GM12878 (cell line): ENCODE data around the gene GRK5. TPM values are rescaled to one million over a fixed set of nuclear protein-coding genes. Genes with fewer than 3 reads are reported as not detected.

Experiments
- ATAC-seq: fragments of 200-7000 bp; cut with Tn5 transposase; 3 replicates; pipeline ENCODE4 v1.9.1; 2020; ENCODE audit warnings: mild to moderate bottlenecking, moderate library complexity
- BruUV-seq: library from RNA; stranded (reverse); fragments of 400-500 nt; replicated peaks from 2 replicates; lab custom pipeline; 2021; lab: Mats Ljungman, UMichigan
- CTCF ChIA-PET: fragments of 300-600 bp; sonication (Branson Sonifier 250); formaldehyde crosslinking; extraction: SDS; loops from one replicate; lab custom pipeline; 2021; ENCODE audit warnings: inconsistent platforms; lab: Yijun Ruan, JAX
- POLR2A ChIA-PET: fragments of 350-600 bp; formaldehyde crosslinking; extraction: SDS; loops from one replicate; lab custom pipeline; 2021; ENCODE audit warnings: inconsistent platforms; lab: Charles Lee
- RAD21 ChIA-PET: fragments of 300-600 bp; sonication (Branson Sonifier 250); formaldehyde crosslinking; loops from one replicate; lab custom pipeline; 2023; ENCODE audit warnings: antibody characterized with exemption; ENCODE audit not compliant: unreplicated experiment; lab: Charles Lee
- SMC1A ChIA-PET: fragments of 300-600 bp; sonication (Branson Sonifier 250); formaldehyde crosslinking; loops from one replicate; lab custom pipeline; 2023; ENCODE audit not compliant: unreplicated experiment, uncharacterized antibody; lab: Charles Lee
- DNase-seq: peaks from one replicate; pipeline ENCODE4 v3.0.0-alpha.2; 2011; ENCODE audit warnings: low read depth, low spot score
- FAIRE-seq: peaks from 3 replicates; lab custom pipeline; 2011; peaks lifted over from hg19 to GRCh38; lab: Jason Lieb, UNC
- H2AFZ ChIP-seq: 2 replicates; pipeline ENCODE4 v1.6.0; 2011; ENCODE audit warnings: low read depth, low read length, control low read depth; ENCODE audit not compliant: control insufficient read depth
- H3K27ac ChIP-seq: 2 replicates; pipeline ENCODE4 v1.5.1; 2011; ENCODE audit warnings: control low read depth; ENCODE audit not compliant: control insufficient read depth, insufficient read depth
- H3K27me3 ChIP-seq, 2 experiments: replicated peaks in 1 of 2; 2 replicates each; pipeline versions ENCODE4 v1.6.0 to v1.6.1; 2011; ENCODE audit warnings: low read length in 1 of 2; ENCODE audit not compliant: control insufficient read depth in 2 of 2, insufficient read depth in 2 of 2
- H3K36me3 ChIP-seq, 2 experiments: 2 replicates each; pipeline ENCODE4 v1.5.1; 2011; ENCODE audit warnings: low read length in 1 of 2; ENCODE audit not compliant: control insufficient read depth in 2 of 2, insufficient read depth in 2 of 2
- H3K4me1 ChIP-seq: 2 replicates; pipeline ENCODE4 v1.6.1; 2011; ENCODE audit warnings: mild to moderate bottlenecking, low read length, moderate library complexity, mixed read lengths; ENCODE audit not compliant: control insufficient read depth, insufficient read depth
- H3K4me2 ChIP-seq: 2 replicates; pipeline ENCODE4 v1.6.0; 2011; ENCODE audit warnings: control low read depth; ENCODE audit not compliant: control insufficient read depth, insufficient read depth
- H3K4me3 ChIP-seq: fragments of 200-600 bp; sonication (generic); 2 replicates; pipeline ENCODE4 v1.5.1; 2016
- H3K79me2 ChIP-seq: 2 replicates; pipeline ENCODE4 v1.6.0; 2011; ENCODE audit warnings: low read length; ENCODE audit not compliant: control insufficient read depth, insufficient read depth
- H3K9ac ChIP-seq: 2 replicates; pipeline ENCODE4 v1.8.0; 2011; ENCODE audit warnings: low read length, control low read depth, mixed read lengths; ENCODE audit not compliant: control insufficient read depth, insufficient read depth
- H3K9me3 ChIP-seq: replicated peaks from 3 replicates; pipeline ENCODE4 v1.5.1; 2011; ENCODE audit warnings: mild to moderate bottlenecking, low read length; ENCODE audit not compliant: control insufficient read depth, insufficient read depth
- H4K20me1 ChIP-seq: 2 replicates; pipeline ENCODE4 v1.6.0; 2011; ENCODE audit not compliant: control insufficient read depth, insufficient read depth
- BHLHE40 ChIP-seq, 2 experiments: fragments of 450-650 bp in 1 of 2; IDR thresholded peaks; 2 replicates each; pipeline ENCODE4 v1.6.1; 2011 to 2017; ENCODE audit warnings: low read depth in 2 of 2, borderline replicate concordance in 1 of 2, improper control_type of control experiment in 1 of 2, low read length in 1 of 2, mild to moderate bottlenecking in 1 of 2
- CBX5 ChIP-seq: sonication (generic); IDR thresholded peaks from 2 replicates; pipeline ENCODE4 v1.6.1; 2016; ENCODE audit warnings: low read depth, moderate library complexity, mild to moderate bottlenecking, inconsistent platforms
- NBN ChIP-seq: fragments of 450-650 bp; IDR thresholded peaks from 2 replicates; pipeline ENCODE4 v1.6.1; 2016
- NFIC ChIP-seq: IDR thresholded peaks from 2 replicates; pipeline ENCODE4 v1.6.1; 2012; ENCODE audit warnings: low read depth, mild to moderate bottlenecking, inconsistent platforms, low read length, moderate library complexity
- RFX5 ChIP-seq: IDR thresholded peaks from 2 replicates; pipeline ENCODE4 v1.6.1; 2011; ENCODE audit warnings: low read depth, low read length, improper control_type of control experiment
- TAF1 ChIP-seq: IDR thresholded peaks from 2 replicates; pipeline ENCODE4 v1.6.1; 2011; ENCODE audit warnings: mild to moderate bottlenecking, low read depth, low read length, borderline replicate concordance
- WGBS: methylation state at CpG from one replicate; pipeline ENCODE4 v1.1.6; 2016; ENCODE audit warnings: low lambda C conversion rate; ENCODE audit not compliant: insufficient replicate concordance, insufficient coverage; ENCODE audit errors: missing lambda C conversion rate; 5-methylcytosine and 5-hydroxymethylcytosine counted together
- in situ Hi-C: fragments of 300-500 bp; cut with MboI; formaldehyde crosslinking; loops from 9 replicates; pipeline ENCODE4 v1.14.3; 2018; ENCODE audit warnings: mixed read lengths
- intact Hi-C: fragments of 100-400 bp; cut with micrococcal nuclease; formaldehyde crosslinking; loops from one replicate; pipeline ENCODE4 v1.14.2; 2022; ENCODE audit not compliant: unreplicated experiment
- polyA plus RNA-seq, 11 experiments: library from polyadenylated mRNA; depleted of rRNA in 4 of 11; unstranded in 6 of 11; stranded (reverse) in 5 of 11; fragments of >200 nt; fragmentation: Nextera tagmentation in 4 of 11; fragmentation: Illumina TruSeq in 1 of 11; extraction: Ambion mirVana in 4 of 11; extraction: Trizol in 1 of 11; gene quantifications; 1 replicate in 1 of 11; 2 replicates in 10 of 11; pipeline versions ENCODE4 v1.2.1 to v1.2.3, GENCODE V29; 2011 to 2016; ENCODE audit warnings: inconsistent platforms in 2 of 11, missing spikeins in 2 of 11, low read depth in 1 of 11
- total RNA-seq, 4 experiments: library from RNA; depleted of rRNA in 3 of 4; stranded (reverse); fragments of >200 nt in 3 of 4; fragmentation: Illumina TruSeq in 1 of 4; extraction: Trizol in 1 of 4; gene quantifications; 2 replicates each; pipeline versions ENCODE4 v1.2.1 to v1.2.3, GENCODE V29; 2013 to 2021
- TF ChIP-seq, protein P1 (sequence below): fragments of 450-650 bp; IDR thresholded peaks from 2 replicates; pipeline ENCODE4 v1.6.1; 2014; ENCODE audit warnings: mild to moderate bottlenecking
- TF ChIP-seq, protein P2 (sequence below): fragments of 450-650 bp; formaldehyde crosslinking; IDR thresholded peaks from 2 replicates; pipeline ENCODE4 v1.5.0; 2022; ENCODE audit warnings: mild to moderate bottlenecking, missing genetic modification characterization
- TF ChIP-seq, protein P3 (sequence below): fragments of 450-650 bp; IDR thresholded peaks from 2 replicates; pipeline ENCODE4 v1.6.1; 2017; ENCODE audit warnings: borderline replicate concordance
- TF ChIP-seq, protein P4 (sequence below): fragments of 150-350 bp; IDR thresholded peaks from 2 replicates; pipeline ENCODE4 v1.6.1; 2016; ENCODE audit warnings: low read depth, low read length
- TF ChIP-seq, protein P5 (sequence below): IDR thresholded peaks from 2 replicates; pipeline ENCODE4 v1.6.1; 2011; ENCODE audit warnings: borderline replicate concordance, low read depth, mild to moderate bottlenecking, moderate library complexity, mixed read lengths, low read length; ENCODE audit not compliant: insufficient read depth; ENCODE audit errors: extremely low read length

Gene GRK5
- total and polyA plus RNA-seq, 10 of the 15 experiments (the other 5 are each of a cell fraction or from before 2014, with no cell fraction given), result 0.11 to 22.1 (median 10.0) TPM

DNA sequence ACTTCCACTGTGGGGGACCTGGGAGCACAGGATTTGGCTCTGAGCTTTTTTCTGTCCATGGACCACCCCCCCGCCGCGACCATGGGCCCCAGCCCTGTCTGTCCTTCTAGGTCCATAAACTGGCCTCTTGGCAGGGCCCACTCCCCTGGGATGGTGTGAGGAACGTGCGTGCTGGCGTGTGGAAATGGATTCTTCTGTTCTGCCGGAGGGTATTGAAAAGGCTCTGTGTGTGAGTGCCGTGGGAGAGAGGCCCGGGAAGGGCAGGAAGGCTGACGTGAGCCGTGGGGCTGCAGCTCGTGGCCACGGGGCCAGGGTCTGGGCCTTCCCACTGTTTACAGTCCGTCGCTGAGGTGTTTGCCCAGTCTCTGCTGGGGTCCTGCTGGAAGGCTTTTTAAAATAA is 123.7 kb downstream of the GRK5 start (continued):
- TF ChIP-seq NFIC (no peak), TAF1 (no peak), BHLHE40 (IDR thresholded peaks at IDR 0.05; ENCODE audit: borderline replicate concordance in 1 of 2, low read depth in 2 of 2, low read length in 1 of 2) (no peak), CBX5 (no peak), RFX5 (no peak)
- TF ChIP-seq, protein P1, sequence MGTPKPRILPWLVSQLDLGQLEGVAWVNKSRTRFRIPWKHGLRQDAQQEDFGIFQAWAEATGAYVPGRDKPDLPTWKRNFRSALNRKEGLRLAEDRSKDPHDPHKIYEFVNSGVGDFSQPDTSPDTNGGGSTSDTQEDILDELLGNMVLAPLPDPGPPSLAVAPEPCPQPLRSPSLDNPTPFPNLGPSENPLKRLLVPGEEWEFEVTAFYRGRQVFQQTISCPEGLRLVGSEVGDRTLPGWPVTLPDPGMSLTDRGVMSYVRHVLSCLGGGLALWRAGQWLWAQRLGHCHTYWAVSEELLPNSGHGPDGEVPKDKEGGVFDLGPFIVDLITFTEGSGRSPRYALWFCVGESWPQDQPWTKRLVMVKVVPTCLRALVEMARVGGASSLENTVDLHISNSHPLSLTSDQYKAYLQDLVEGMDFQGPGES, result no peak

DNA sequence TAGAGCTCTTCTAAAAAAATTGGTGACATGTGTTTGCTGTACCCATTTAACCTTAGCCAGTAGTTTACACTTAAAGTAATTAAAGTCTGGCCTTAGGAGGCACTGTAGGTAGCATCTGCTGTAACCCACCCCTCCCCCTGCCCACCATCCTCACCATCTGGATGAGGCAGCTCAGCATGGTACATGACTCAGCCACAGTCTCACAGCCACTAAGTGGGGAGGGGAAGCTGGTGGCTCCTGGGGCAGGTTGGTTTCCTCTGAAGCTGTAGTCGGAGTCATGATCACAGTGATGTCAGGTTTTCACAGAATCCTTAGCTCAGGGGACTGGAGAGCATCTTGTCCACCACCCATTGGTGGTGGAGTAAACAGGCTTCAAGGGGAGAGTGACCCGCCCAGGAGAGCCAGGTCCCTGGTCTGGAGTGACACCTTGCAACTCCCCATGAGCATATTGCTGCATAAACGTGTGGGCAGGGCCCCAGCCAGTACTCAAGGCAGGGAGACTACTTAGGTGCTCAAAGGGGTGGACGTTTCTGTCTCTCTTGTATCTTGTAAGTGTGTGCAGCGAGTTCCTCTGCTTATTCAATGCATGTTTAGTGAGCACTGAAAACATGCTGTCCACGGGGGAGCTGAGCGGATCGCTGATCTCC is 125.9 kb downstream of the GRK5 start:
- TF ChIP-seq, protein P2, sequence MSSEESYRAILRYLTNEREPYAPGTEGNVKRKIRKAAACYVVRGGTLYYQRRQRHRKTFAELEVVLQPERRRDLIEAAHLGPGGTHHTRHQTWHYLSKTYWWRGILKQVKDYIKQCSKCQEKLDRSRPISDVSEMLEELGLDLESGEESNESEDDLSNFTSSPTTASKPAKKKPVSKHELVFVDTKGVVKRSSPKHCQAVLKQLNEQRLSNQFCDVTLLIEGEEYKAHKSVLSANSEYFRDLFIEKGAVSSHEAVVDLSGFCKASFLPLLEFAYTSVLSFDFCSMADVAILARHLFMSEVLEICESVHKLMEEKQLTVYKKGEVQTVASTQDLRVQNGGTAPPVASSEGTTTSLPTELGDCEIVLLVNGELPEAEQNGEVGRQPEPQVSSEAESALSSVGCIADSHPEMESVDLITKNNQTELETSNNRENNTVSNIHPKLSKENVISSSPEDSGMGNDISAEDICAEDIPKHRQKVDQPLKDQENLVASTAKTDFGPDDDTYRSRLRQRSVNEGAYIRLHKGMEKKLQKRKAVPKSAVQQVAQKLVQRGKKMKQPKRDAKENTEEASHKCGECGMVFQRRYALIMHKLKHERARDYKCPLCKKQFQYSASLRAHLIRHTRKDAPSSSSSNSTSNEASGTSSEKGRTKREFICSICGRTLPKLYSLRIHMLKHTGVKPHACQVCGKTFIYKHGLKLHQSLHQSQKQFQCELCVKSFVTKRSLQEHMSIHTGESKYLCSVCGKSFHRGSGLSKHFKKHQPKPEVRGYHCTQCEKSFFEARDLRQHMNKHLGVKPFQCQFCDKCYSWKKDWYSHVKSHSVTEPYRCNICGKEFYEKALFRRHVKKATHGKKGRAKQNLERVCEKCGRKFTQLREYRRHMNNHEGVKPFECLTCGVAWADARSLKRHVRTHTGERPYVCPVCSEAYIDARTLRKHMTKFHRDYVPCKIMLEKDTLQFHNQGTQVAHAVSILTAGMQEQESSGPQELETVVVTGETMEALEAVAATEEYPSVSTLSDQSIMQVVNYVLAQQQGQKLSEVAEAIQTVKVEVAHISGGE (CRISPR knock-in tag), result no peak
- TF ChIP-seq, protein P3, sequence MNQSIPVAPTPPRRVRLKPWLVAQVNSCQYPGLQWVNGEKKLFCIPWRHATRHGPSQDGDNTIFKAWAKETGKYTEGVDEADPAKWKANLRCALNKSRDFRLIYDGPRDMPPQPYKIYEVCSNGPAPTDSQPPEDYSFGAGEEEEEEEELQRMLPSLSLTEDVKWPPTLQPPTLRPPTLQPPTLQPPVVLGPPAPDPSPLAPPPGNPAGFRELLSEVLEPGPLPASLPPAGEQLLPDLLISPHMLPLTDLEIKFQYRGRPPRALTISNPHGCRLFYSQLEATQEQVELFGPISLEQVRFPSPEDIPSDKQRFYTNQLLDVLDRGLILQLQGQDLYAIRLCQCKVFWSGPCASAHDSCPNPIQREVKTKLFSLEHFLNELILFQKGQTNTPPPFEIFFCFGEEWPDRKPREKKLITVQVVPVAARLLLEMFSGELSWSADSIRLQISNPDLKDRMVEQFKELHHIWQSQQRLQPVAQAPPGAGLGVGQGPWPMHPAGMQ, result no peak
- TF ChIP-seq, protein P4, sequence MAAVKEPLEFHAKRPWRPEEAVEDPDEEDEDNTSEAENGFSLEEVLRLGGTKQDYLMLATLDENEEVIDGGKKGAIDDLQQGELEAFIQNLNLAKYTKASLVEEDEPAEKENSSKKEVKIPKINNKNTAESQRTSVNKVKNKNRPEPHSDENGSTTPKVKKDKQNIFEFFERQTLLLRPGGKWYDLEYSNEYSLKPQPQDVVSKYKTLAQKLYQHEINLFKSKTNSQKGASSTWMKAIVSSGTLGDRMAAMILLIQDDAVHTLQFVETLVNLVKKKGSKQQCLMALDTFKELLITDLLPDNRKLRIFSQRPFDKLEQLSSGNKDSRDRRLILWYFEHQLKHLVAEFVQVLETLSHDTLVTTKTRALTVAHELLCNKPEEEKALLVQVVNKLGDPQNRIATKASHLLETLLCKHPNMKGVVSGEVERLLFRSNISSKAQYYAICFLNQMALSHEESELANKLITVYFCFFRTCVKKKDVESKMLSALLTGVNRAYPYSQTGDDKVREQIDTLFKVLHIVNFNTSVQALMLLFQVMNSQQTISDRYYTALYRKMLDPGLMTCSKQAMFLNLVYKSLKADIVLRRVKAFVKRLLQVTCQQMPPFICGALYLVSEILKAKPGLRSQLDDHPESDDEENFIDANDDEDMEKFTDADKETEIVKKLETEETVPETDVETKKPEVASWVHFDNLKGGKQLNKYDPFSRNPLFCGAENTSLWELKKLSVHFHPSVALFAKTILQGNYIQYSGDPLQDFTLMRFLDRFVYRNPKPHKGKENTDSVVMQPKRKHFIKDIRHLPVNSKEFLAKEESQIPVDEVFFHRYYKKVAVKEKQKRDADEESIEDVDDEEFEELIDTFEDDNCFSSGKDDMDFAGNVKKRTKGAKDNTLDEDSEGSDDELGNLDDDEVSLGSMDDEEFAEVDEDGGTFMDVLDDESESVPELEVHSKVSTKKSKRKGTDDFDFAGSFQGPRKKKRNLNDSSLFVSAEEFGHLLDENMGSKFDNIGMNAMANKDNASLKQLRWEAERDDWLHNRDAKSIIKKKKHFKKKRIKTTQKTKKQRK, result no peak
- TF ChIP-seq, protein P5, sequence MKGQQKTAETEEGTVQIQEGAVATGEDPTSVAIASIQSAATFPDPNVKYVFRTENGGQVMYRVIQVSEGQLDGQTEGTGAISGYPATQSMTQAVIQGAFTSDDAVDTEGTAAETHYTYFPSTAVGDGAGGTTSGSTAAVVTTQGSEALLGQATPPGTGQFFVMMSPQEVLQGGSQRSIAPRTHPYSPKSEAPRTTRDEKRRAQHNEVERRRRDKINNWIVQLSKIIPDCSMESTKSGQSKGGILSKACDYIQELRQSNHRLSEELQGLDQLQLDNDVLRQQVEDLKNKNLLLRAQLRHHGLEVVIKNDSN, result no peak
- TF ChIP-seq NBN, result no peak
- TF ChIP-seq, all 136 proteins: peak for 0
- Histone ChIP-seq H2AFZ (no peak overlapping the region), H3K4me2 (no peak overlapping the region), H4K20me1 (no peaks in the 10 kb centered on the region), H3K4me1 (no peaks in the 10 kb centered on the region), H3K9me3 (no peaks in the 10 kb centered on the region), H3K9ac (no peak overlapping the region), H3K27me3 (no peaks in the 10 kb centered on the region), H3K79me2 (no peaks in the 10 kb centered on the region), H3K27ac (no peak overlapping the region), H3K4me3 (no peak overlapping the region), H3K36me3 (peaks cover 6 to 10% of the 10 kb centered on the region in 2 experiments; a peak in 3 of 4 replicates)
- ChIA-PET CTCF (interaction anchor here (1.0 to 1.5 kb wide), 2 partner anchors 27 to 39 kb away, joined by 3 read pairs; no protein-coding TSS in a partner anchor), RAD21 (no interaction called here), SMC1A (interaction anchor here (1.3 kb wide), 1 partner anchor 133 kb away, joined by 3 read pairs; no protein-coding TSS in a partner anchor), POLR2A (interaction anchor here (0.6 kb wide), 1 partner anchor 43 kb away, joined by 6 read pairs; no protein-coding TSS in a partner anchor)
- intact Hi-C loops (no loop called here), in situ Hi-C loops (no loop called here)
- no peak for ATAC-seq
- WGBS, result 77% methylated on average over 8 of the region's 8 CpGs
- BruUV-seq, result no TSS peak
- FAIRE-seq, result no peak
- DNase-seq, result no peak
